Right forelimb (tissue), 1 donor: ENCODE measurements around the gene CREG2.
A peak's percentile ranks its signal among the peaks of the same experiment; 100 is the strongest.
"Not testable (repeated sequence)": the region's sequence is repeated elsewhere in the genome, so short reads cannot be mapped to it uniquely, and the experiment has no call there.

Experiments used
- DNase-seq: peaks from one replicate; pipeline ENCODE4 v3.0.0-alpha.2; 2018

CREG2 gene

GRCh38 chr2:101369100-101369499 is 18.2 kb downstream of the CREG2 start:
- no peak for DNase-seq

GRCh38 chr2:101368376-101368775 is 18.9 kb downstream of the CREG2 start:
- DNase-seq: no peak

- DNase-seq: no peak
Measured at GRCh38 chr2:101367508-101367907, 19.8 kb downstream of the CREG2 start.

- DNase-seq: no peak
Measured at GRCh38 chr2:101364878-101365277, 22.4 kb downstream of the CREG2 start.

GRCh38 chr2:101362777-101363176 is 24.5 kb downstream of the CREG2 start:
- DNase-seq: no peak

GRCh38 chr2:101362316-101362715 is 25.0 kb downstream of the CREG2 start:
- DNase-seq: no peak

DNA sequence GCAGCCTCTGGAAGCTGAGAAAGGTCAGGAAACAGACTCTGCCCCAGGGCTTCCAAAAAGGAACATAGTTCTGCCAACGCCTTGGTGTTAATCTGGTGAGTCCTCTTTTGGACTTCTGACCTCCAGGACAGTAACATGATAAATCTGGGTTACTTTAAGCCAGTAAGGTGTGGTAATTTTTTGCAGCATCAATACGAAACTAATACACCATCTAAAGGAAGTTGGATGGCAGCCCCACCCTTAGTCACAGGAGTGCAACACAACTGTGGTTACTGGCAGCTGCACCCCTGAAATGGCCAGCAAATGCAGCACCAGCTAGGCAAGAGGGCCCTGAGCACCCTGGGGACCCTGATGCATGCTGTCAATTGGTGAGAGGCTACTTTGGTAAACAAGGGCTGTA is 25.8 kb downstream of the CREG2 start:
- DNase-seq: no peak

GRCh38 chr2:101361121-101361520 is 26.2 kb downstream of the CREG2 start:
- DNase-seq: no peak

DNA sequence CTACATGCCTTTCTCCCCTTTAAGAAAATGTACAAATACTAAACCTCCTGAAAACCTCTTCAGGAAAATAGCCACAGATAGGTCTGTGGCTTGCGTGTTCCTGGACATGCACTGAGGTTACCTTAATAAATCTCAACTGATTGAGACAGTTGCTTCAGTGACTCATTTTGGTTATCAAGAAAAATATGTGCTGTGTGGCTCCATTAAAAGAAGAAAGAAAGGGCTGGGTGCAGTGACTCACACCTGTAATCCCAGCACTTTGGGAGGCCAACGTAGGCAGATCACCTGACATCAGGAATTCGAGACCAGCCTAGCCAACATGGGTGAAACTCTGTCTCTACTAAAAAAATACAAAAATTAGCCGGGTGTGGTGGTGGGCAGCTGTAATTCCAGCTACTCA is 27.1 kb downstream of the CREG2 start:
- no peak for DNase-seq

DNA sequence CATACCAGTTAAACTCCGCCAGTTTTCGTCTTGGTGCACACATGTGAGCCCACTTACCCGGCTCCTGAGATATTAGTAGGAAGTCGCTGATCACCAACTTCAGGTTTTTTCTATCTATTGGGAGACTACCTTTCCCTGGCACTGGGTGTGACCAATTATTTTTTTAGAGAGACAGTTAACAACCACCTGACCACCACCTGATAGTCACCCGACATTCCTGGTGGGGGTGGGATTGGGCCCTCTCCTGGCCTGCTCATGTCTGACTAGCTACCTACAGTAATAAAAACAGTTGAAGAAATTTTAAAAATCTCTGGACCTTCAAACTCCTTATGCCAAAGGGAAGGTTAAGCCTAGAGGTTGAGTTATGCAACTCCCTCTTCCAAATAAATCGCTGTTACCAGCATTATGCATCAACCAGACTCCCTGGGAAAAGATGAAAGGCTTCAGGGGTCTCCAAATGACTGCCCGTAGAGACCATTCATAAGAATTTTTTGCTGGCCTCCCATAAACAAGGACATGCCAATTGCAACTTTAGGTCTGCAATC is 27.8 kb downstream of the CREG2 start:
- no peak for DNase-seq

GRCh38 chr2:101357376-101357775 is 29.9 kb downstream of the CREG2 start:
- no peak for DNase-seq

DNA sequence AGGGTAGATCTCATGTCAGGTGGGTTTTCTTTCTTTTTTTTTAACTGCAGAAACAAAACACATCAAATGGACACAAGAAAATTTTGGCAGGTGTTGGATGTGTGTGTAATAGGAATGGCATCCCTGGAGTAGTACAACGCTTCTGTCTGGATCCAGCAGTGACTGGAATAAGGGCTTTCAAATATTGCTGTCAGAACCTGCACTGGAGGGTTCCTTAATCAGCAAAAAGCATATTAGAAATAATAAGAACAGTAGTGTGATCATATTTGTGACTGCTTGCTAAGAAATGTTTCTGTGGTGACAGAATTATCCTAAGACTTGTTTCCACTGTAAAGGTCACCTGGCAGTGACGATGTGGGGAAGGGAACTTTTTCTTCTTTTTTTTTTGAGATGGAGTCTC is 30.8 kb downstream of the CREG2 start:
- no peak for DNase-seq

DNA sequence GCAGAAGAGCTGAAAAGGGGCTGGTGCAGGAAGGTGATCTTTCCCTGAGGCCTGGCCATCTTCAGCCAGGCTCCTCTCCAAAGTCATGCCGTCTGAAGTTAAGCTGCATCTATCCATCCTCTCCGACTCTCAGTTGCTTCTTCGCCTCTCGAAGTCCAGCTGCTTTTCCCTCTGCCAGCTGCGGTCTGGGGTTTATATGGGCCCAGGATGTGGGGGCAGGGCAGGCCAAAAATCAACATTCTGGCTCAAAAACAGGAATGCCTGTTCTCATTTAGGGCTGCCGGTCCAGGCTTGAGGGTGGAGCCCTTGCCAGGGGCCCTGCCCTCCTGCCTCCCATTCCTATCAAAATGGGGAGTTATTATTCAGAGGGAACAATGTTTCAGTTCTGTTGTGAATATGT is 31.2 kb downstream of the CREG2 start:
- DNase-seq: no peak

- no peak for DNase-seq
Measured at GRCh38 chr2:101355401-101356054, 31.8 kb downstream of the CREG2 start.

DNA sequence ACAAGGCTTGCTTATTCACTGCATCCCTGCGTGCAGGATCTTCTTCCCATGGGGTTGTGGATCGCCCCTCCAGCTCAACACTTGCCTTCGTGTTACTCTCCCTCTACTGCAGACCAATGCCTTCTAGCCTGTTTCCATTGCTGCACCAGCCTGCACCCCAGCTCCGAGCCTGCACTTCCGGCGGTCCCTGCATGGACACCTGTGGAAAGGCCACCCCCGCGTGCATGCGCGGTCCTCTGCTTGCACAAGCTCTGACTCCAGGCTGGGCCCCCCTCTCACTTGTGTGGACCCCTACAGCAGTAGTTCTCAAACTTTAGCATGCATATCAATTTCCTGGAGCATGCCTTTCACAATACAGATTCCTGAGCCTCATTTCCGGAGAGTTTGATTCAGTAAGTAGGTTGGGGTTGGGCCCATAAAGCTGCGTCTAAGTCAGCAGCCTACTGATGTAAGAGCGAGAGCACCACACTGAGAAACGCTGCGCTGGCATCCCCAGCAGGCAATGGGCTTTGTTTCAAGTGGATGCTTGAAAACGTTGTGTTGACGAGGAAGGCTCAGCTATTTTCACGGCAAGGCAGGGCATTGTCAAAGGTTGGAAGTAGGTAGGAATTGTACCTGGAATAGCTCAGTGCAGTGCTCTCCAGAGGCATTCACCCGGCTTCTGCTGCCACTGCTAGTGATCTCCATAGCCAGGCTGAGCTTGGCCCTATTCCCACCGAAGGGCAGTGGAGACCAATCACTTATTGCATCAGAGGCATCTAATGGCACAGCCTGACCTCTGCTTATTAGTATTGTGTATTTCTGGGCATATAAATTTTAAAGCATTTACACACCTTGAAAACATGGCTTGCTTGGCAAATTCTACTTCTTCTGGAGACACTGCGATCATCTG is 32.6 kb downstream of the CREG2 start:
- no peak for DNase-seq

GRCh38 chr2:101352631-101353030 is 34.7 kb downstream of the CREG2 start:
- DNase-seq: not testable (repeated sequence)

DNA sequence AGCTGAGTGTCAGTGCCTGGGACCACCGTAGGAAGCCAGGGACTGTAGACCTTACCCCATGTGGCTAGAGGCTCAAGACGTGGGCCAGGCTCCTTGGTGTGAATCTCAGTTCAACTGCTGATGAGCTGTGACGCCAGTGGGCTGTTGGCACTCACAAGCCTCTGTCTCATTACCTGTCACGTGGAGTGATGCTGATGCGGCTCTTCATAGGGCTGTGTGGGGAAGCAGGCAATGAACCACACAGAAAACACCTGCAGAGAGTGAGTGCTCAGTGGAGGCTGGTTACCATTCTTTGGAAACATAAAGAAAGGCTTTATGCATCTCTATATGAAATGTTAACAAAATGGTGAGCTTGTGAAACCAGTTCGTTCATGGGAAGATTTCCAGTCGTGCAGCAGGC is 36.1 kb downstream of the CREG2 start:
- no peak for DNase-seq

GRCh38 chr2:101349893-101350662 is 37.2 kb downstream of the CREG2 start:
- DNase-seq: no peak

DNA sequence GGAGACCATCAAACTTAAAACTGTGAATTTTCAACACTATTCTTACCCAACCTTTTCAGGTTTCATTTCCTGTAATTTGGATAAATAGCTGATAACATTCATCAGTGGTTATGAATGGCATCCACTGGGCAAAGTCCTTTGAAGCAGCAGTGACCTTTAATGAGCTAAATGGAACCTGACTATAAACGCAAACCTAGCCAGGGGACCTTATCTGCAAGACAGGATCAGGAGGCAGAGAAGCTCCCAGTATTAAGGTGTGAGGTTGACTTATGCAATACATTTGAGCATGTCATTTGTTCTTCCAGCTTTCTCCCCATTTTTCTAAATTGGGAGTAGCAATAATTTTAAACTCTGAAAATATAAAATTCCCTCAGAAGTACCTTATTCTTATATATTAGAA is 38.4 kb downstream of the CREG2 start:
- DNase-seq: no peak

GRCh38 chr2:101346909-101347308 is 40.4 kb downstream of the CREG2 start:
- no peak for DNase-seq

GRCh38 chr2:101344137-101344536 is 43.2 kb downstream of the CREG2 start:
- DNase-seq: no peak

- DNase-seq: no peak
Measured at GRCh38 chr2:101342625-101343008, 44.7 kb downstream of the CREG2 start.

GRCh38 chr2:101341901-101342624 is 45.2 kb downstream of the CREG2 start:
- DNase-seq: peak; percentile 84
